NK-92 treated with Interleukin-12 subunit alpha and Interleukin-12 subunit beta, amount 100 ng/mL, for 24 hours (cell line): ENCODE measurements around the gene DOK6.
"Not testable (repeated sequence)": the region's sequence is repeated elsewhere in the genome, so short reads cannot be mapped to it uniquely, and the experiment has no call there.

Experiments
- DNase-seq: peaks from one replicate; lab custom pipeline; 2025; lab: John Stamatoyannopoulos, UW

DOK6 gene

DNA sequence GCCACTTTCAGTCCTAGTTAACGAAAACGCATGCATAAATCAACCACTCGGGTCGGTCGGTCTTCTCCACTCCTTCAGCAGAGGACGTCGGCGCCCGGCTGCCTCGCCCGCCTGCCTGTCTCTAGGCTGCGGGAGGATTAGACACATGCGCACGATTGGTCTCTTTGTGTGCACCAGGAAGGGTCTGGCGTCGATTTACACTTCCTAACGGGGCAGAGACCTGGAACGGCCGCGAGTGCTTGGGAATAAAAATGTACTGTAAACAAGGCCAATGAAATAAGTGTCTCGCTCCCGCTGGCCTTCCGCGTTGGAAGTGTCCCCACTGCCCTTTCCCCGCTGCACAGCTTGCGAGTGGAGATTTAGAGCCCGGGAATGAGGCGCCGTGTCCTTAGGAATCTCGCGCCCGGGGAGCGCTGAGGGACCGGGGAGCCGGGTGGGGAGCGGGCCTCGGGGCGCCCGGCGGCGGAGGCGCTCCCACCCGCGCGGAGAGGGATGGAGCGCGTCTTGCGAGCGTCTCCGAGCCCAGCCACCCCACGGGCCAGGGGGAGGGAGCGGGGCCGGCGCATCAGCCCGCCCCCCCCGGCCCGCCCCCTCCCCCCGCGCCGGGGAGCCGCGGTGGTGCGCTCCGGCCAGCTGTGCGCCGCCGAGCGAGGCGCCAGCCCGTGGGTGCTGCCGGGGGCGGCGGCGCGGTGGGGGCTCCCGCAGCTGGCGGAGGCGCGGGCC is at the start of gene DOK6:
TSS of gene DOK6 (plus strand) at position 636 of the 723 bp plus-strand sequence.
- no peak for DNase-seq

GRCh38 chr18:69353023-69353422 is 47.7 kb upstream of the DOK6 start:
- DNase-seq = no peak

DNA sequence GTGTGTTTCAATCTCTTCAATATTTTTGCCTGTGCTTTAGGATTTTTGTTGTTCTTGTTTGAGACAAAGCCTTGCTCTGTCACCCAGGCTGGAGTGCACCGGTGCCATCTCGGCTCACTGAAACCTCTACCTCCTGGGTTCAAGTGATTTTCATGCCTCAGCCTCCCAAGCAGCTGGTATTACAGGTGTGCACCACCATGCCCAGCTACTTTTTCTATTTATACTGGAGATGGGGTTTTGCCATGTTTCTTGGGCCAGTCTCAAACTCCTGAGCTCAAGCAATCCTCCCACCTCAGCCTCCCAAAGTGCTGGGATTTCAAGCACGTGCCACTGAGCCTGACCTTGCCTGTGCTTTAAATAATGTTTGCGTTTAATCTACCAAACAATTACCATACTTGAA is 43.1 kb upstream of the DOK6 start:
- DNase-seq = no peak

DNA sequence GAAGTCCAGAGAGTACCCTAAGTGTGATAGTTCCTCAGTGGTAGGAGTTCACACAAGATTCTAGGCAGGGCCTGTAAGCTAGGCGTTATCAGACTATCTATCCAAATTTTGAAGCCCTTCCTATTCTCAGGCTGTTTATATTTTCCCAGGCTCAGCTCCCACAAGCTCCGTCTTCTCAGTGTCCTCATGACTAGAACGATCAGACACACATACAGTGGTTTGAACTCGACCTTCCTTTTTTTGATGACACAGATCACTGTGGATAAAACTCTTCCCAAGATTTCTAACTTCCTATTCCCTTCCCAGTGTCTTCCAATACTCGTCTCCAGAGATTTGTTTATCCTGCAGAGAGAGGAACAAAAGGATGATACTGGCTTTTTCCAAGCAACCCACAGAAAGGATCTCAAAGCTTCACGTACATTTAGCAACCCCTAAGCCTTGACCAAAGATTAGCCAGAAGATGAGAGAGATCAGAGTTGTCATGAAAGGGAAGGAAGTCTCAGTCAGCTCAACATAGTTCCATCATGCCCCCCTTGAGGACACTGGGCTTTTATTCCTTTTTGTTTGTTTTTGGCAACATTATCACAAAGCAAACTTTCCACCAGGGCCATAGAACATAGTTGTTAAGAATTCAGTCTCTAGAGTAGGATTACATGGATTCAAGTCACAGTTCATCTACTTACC is 42.3 kb upstream of the DOK6 start:
- DNase-seq = no peak

- DNase-seq = not testable (repeated sequence)
Observed at GRCh38 chr18:69359768-69360167, 40.9 kb upstream of the DOK6 start.

DNA sequence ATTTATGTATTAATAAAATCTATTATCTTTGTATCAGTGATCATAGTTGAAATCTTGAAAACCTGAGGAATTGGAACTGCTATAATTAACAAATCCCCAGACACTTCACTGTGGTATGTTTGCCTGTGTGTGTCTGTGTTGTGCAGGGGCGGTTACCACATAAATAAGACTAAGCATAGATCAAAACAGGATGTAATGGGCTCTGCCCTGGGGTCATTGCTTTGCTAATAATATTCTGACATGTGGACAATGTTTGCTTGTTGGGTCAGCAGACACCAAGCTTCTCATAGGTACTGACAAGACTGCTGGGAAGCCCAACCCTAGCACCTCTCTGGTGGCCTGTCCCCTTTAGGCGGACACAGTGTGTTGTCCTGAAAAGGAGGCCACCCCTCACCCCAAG is 35.8 kb upstream of the DOK6 start:
- no peak for DNase-seq

DNA sequence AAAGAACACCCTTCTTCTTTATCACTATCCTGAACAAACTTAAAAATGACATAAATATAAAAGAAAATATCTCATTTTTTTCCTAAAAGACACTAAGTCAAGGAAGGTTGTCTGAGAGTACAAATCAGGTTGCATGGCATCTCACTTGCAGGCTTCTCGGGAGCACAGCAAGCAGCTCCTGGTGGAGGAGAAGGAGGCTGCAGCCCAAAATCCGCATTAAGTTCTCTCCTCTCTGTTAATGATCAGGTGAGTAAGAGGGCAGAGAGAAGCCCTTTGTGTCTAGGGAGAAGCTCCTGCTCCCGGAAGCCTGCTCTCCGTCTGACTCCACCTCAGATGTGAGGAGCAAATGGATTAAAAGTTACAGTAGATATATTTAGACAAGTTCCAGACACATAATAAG is 35.0 kb upstream of the DOK6 start:
- no peak for DNase-seq

DNA sequence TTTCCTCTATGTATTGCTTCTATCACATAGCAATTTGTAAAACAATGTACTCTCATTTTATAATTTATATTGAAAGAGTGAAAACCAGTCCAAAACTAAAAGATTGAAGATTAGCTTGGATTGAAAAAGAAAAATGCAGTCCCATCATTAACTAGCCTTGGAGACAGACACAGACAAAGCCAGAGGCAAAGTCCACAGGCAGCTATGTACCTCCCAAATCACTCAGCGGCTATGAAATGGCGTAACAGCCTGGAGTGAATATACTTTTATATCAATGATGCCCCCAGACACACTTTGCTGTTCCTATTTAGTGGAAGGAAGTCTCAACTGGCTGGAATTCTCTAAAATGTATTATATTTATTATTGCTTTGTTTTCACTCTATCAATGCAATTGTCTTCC is 33.6 kb upstream of the DOK6 start:
- DNase-seq = no peak

GRCh38 chr18:69371729-69372128 is 29.0 kb upstream of the DOK6 start:
- no peak for DNase-seq

DNA sequence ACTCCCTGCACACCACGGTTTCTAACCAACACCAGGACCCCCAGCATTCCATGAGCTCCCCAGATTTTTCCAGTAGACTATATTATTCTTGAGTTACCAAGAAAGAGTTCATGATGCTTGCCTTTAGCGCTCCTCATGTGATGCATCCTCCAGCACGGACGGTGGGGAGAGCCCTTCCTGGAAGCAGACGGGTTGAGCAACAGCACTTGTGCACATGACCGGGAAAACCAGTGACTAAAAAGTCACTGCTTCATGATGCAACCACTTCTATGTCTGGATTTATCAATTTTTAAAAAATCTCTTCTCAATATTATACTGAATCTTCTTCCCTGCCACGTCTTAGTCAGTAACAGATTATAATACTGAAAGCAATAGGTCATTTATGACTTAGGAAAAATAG is 20.4 kb upstream of the DOK6 start:
- DNase-seq = no peak

- DNase-seq = no peak
Observed at GRCh38 chr18:69383186-69383585, 17.5 kb upstream of the DOK6 start.

- DNase-seq = no peak
Observed at GRCh38 chr18:69387186-69387585, 13.5 kb upstream of the DOK6 start.

DNA sequence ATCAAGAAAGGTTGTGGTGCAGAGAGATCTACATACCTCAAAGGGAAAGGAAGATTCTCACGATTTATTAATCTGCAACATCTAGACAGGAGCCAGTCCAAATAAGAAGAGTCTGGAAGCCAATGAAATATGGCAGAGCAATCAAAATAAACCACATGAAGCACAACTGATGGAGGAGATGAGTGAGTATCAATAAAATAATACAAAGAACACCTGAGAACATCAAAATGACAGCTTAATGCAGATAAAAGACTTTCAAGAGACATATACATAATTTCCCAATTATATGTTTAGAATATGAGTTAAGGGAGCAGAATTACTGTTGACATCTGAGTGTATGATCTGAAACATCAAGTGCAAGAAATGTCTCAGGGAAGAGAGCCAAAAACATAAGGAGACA is 12.5 kb upstream of the DOK6 start:
- DNase-seq = no peak

- DNase-seq = no peak
Observed at GRCh38 chr18:69397096-69397495, 3.6 kb upstream of the DOK6 start.

GRCh38 chr18:69399253-69399652 is 1.4 kb upstream of the DOK6 start:
- DNase-seq = no peak

GRCh38 chr18:69400976-69401225 is 213 bp downstream of the DOK6 start:
- DNase-seq = no peak

- no peak for DNase-seq
Observed at GRCh38 chr18:69401226-69401971, 711 bp downstream of the DOK6 start.

- no peak for DNase-seq
Observed at GRCh38 chr18:69401972-69402532, 1.4 kb downstream of the DOK6 start.

DNA sequence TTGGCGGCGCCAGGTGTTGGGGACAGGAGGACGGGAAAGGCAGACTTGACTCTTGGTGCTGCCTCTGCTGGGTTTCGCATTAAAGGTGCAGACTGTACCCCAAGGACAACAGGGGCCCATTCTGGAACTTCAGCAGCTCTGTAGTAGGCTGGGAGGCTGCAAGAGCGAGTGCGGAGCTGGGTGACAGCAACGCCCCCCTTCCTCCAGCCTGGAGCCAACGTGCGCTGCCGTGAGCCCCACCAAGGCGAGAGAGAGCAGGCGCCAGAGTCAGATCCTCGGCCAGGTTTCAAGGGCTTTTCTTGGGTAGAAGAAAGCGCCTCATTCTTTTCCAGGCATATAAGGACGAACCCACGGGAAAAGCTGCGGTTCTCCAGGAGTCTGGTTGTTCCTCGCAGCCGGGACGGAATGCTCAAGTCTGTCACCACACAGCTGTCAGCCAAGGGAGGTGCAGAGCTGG is 1.9 kb downstream of the DOK6 start:
- DNase-seq = no peak

- no peak for DNase-seq
Observed at GRCh38 chr18:69408522-69408921, 7.8 kb downstream of the DOK6 start.

GRCh38 chr18:69411199-69411598 is 10.5 kb downstream of the DOK6 start:
- no peak for DNase-seq

GRCh38 chr18:69414184-69414583 is 13.5 kb downstream of the DOK6 start:
- no peak for DNase-seq

GRCh38 chr18:69432847-69433246 is 32.2 kb downstream of the DOK6 start:
- no peak for DNase-seq
